ENCODE results near the gene SCAMP1.

Gene SCAMP1

DNA sequence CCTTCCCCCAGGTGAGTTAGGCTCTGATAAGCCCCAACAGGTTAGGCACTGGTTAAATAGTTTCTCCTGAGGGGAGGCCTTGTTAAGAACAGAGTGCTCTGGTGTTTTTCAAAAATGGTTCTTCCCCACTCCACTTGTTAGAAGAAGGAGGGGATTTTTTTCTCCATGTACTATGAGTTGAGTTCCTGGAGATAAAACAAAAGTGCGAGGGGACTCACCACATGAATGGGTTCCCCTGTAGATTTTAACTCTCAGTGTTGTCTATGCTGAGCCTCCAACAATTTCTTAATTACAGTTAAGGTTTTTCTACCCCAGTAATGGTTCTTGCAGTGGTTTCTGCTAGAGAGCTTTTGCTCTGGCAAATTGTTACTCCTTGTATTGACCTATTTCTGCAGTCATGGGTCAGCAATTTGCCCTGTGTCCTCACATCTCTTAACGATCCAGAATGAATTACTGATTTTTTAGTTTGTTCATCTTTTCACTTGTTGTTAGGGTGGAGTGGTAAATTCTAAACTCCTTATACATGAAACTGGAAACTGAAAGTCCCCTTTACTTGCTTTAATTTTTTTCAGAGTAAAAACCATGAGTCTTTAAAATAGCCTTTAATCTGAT is 44.4 kb downstream of the SCAMP1 start:
- no peak overlapping the region for H3K4me3 ChIP-seq (ENCODE audit: low read length)
- H3K4me1 ChIP-seq (ENCODE audit: insufficient read depth, low read length), result peaks cover 3% of the 10 kb centered on the region; the same call in 1 of the 2 replicates
- H3K36me3 ChIP-seq (ENCODE audit: insufficient read depth, low read depth, low read length), result no peaks in the 10 kb centered on the region
- no peaks in the 10 kb centered on the region for H3K27me3 ChIP-seq (ENCODE audit: insufficient read depth, low read length)
- H3K27ac ChIP-seq (ENCODE audit: low read length), result no peak overlapping the region
- no peak overlapping the region for H3K9ac ChIP-seq (ENCODE audit: low read depth, low read length)
- H3K9me3 ChIP-seq (ENCODE audit: insufficient read depth, low read depth, low read length), result no peaks in the 10 kb centered on the region

DNA sequence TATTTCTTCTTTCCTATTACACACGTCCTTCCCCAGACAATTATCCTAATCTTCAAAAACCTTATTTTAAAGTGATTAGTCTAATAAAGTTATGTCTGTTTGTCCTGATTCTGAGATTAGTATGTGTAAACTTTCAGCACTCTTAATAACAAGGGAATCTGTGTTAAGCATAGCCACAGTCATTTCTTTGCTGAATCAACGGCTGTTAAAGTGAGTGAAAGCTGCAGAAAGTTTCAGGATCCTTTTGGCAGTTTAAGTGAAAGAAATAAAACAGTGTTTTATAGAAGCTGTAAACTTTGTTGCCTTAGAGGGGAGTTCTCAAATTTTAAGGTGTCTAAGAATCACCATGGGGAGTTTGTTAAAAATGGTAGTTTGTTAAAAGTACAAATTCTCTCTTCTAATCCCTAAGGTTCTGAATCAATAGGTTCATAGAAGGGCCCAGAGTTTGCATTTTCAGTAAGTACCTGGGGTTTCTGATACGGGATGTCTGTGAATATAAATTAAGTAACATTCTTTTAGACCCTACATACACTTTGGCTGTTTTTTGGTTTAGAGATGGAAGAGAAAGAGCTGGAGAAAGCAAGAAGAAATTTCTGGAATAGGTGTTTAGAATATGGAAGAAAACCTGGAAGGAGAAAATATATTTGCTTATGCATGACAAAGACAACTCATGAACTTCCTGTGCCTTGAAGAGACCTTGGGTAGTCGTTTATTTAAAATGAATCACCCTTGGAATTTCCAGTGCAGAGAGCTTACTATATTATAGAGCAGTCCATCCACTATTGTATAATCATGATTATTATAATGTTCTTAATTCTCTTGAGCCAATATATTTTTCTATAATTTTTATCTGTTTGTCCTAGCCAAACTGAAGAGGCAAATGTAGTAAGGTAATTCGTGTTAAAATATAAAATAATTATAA is 45.7 kb downstream of the SCAMP1 start:
- Histone ChIP-seq H3K27me3 (ENCODE audit: insufficient read depth, low read length) (no peaks in the 10 kb centered on the region), H3K4me1 (ENCODE audit: insufficient read depth, low read length) (peaks cover 3% of the 10 kb centered on the region; the same call in 1 of the 2 replicates), H3K9ac (ENCODE audit: low read depth, low read length) (no peak overlapping the region), H3K9me3 (ENCODE audit: insufficient read depth, low read depth, low read length) (no peaks in the 10 kb centered on the region), H3K27ac (ENCODE audit: low read length) (no peak overlapping the region), H3K4me3 (ENCODE audit: low read length) (no peak overlapping the region), H3K36me3 (ENCODE audit: insufficient read depth, low read depth, low read length) (no peaks in the 10 kb centered on the region)

DNA sequence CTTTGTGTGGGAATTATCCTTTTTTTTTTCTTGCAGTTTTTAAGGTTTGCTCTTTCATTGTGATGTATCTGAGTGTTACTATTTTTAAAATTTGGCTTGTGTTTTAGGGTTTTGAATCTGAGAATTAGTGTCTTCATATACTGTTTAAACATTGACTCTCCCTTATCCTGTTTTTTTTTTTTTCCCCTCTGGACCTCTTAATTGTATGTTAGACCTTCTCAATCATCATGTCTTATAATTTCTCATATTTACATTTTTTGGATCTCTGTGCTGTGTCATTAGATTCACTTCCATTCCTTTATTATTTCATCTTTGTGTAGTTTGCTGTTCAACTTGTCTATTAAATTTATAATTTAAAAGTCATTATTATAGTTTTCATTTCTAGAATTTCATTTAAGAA is 47.0 kb downstream of the SCAMP1 start:
- no peaks in the 10 kb centered on the region for H3K9me3 ChIP-seq (ENCODE audit: insufficient read depth, low read depth, low read length)
- H3K4me3 ChIP-seq (ENCODE audit: low read length), result no peak overlapping the region
- no peak overlapping the region for H3K9ac ChIP-seq (ENCODE audit: low read depth, low read length)
- H3K4me1 ChIP-seq (ENCODE audit: insufficient read depth, low read length), result peaks cover 3% of the 10 kb centered on the region; the same call in 1 of the 2 replicates
- no peak overlapping the region for H3K27ac ChIP-seq (ENCODE audit: low read length)
- H3K27me3 ChIP-seq (ENCODE audit: insufficient read depth, low read length), result no peaks in the 10 kb centered on the region
- no peaks in the 10 kb centered on the region for H3K36me3 ChIP-seq (ENCODE audit: insufficient read depth, low read depth, low read length)

DNA sequence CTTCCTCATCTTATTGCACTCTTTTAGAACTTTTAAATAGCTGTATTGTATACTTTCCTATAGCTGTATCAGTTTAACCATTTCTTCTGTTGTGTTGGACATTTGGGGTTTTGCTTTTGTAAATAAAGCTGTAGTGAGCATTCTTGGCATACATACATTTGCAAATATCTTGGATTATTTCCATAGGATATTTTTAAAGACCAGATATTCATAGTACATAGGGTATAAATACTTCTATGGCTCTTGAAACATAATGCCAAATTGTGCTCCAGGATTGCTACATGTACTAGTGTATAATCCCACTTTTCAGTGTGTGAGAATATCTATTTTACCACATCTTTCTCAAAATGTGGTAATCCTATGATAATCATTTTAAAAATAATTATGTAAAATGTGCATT is 51.2 kb downstream of the SCAMP1 start:
- no peak overlapping the region for H3K27ac ChIP-seq (ENCODE audit: low read length)
- H3K27me3 ChIP-seq (ENCODE audit: insufficient read depth, low read length), result no peaks in the 10 kb centered on the region
- no peak overlapping the region for H3K4me3 ChIP-seq (ENCODE audit: low read length)
- H3K9ac ChIP-seq (ENCODE audit: low read depth, low read length), result no peak overlapping the region
- no peaks in the 10 kb centered on the region; the same call in 1 of the 2 replicates for H3K4me1 ChIP-seq (ENCODE audit: insufficient read depth, low read length)
- peaks cover 1% of the 10 kb centered on the region; the same call in 1 of the 2 replicates for H3K36me3 ChIP-seq (ENCODE audit: insufficient read depth, low read depth, low read length)
- no peaks in the 10 kb centered on the region for H3K9me3 ChIP-seq (ENCODE audit: insufficient read depth, low read depth, low read length)

DNA sequence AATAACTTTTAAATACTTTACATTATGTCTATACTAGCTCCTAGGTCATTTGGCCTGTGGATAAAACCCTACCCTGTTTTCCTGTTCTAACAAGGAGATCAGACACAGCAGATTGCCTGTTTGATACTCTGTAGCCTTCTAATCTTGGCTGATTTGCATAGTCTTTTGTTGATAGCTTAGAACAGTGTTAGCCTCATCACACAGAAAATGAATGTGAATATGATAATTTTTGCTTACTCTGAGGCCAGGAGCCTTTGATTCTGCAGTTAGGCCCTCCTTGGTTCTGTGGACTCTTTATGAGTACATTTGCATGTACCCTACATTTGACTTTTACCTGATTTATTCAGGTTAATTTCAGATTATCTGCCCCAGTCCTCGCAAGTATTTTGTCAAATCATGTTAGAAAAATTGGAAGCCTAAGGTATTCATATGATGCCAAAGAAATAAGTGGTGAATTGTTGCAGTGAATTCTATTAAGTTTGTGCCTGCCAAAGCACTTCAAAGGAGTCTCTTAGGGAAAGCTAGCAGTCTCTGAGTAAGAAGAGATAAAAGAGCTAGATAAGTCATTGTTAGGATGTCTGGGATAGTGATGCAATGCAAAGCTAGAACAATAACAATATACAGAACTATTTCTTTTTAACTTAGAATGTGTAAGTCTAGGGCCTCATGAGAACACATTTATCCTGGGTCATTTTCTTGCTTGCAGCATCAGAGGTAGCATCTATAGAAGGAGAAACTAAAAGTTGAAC is 56.4 kb downstream of the SCAMP1 start:
- Histone ChIP-seq H3K4me1 (ENCODE audit: insufficient read depth, low read length) (peaks cover 4% of the 10 kb centered on the region; the same call in 1 of the 2 replicates), H3K4me3 (ENCODE audit: low read length) (no peak overlapping the region), H3K27me3 (ENCODE audit: insufficient read depth, low read length) (no peaks in the 10 kb centered on the region), H3K27ac (ENCODE audit: low read length) (no peak overlapping the region), H3K36me3 (ENCODE audit: insufficient read depth, low read depth, low read length) (peaks cover 22% of the 10 kb centered on the region), H3K9me3 (ENCODE audit: insufficient read depth, low read depth, low read length) (no peaks in the 10 kb centered on the region), H3K9ac (ENCODE audit: low read depth, low read length) (no peak overlapping the region)

DNA sequence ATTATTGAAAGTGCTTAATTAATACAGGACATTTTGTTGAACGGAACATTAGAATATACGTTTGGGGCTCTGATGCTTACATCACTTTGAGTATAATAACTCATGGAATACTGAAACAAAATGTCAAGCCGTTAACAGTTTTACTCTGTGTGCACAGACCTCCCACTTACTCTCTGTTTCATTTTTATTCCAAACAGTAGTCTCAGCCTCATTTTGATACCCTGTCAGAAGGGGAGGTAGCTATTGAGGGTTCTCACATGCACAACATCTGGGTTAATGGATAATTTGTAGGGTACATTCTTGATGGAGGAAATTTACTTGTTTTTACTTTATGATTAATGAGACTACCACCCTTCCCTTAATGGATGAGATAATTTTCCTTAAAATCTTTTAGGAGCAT is 59.0 kb downstream of the SCAMP1 start:
- Histone ChIP-seq H3K27me3 (ENCODE audit: insufficient read depth, low read length) (no peaks in the 10 kb centered on the region), H3K9me3 (ENCODE audit: insufficient read depth, low read depth, low read length) (no peaks in the 10 kb centered on the region), H3K4me3 (ENCODE audit: low read length) (no peak overlapping the region), H3K4me1 (ENCODE audit: insufficient read depth, low read length) (peaks cover 4% of the 10 kb centered on the region; the same call in 1 of the 2 replicates), H3K36me3 (ENCODE audit: insufficient read depth, low read depth, low read length) (peaks cover 22% of the 10 kb centered on the region), H3K9ac (ENCODE audit: low read depth, low read length) (no peak overlapping the region), H3K27ac (ENCODE audit: low read length) (no peak overlapping the region)

DNA sequence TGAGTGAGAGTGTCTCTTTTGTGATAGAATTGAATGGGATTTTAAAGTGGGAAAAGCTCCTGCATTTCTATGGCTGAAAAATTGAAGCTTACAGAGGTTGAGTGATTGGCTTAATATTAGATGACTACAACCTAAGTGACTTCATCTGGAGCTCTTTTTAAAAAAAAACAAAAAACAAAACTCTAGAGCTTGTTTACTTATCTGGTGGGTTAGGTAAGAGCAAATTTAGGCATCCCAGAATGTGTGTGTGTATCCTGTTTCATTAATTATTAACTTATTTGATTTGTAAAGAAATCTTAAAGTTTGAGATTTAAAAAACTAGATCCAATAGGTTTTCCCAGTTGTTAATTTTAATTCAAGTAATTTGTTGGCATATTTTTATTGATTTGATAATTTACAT is 60.1 kb downstream of the SCAMP1 start:
- Histone ChIP-seq H3K9ac (ENCODE audit: low read depth, low read length) (no peak overlapping the region), H3K4me3 (ENCODE audit: low read length) (no peak overlapping the region), H3K27me3 (ENCODE audit: insufficient read depth, low read length) (no peaks in the 10 kb centered on the region), H3K4me1 (ENCODE audit: insufficient read depth, low read length) (peaks cover 4% of the 10 kb centered on the region; the same call in 1 of the 2 replicates), H3K9me3 (ENCODE audit: insufficient read depth, low read depth, low read length) (no peaks in the 10 kb centered on the region), H3K27ac (ENCODE audit: low read length) (no peak overlapping the region), H3K36me3 (ENCODE audit: insufficient read depth, low read depth, low read length) (peaks cover 22% of the 10 kb centered on the region)

DNA sequence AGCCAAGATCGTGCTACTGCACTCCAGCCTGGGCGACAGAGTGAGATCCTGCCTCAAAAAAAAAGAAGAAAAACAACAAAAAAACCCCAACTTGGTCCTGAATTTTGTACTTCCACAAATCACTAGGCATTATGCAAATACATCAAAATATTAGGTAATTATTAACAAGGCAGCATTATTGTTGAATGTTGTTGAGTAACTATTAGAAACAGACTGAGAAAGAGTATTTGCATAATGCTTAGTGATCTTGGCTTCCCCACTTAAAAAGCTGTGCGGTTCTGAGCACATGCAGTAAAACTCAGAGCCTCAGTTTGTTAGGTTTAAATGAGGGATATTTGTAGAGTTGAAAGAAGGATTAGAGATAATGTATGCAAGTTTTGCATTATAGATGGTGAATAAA is 64.2 kb downstream of the SCAMP1 start:
- H3K4me3 ChIP-seq (ENCODE audit: low read length), result no peak overlapping the region
- no peaks in the 10 kb centered on the region for H3K27me3 ChIP-seq (ENCODE audit: insufficient read depth, low read length)
- no peak overlapping the region for H3K9ac ChIP-seq (ENCODE audit: low read depth, low read length)
- no peak overlapping the region for H3K27ac ChIP-seq (ENCODE audit: low read length)
- no peaks in the 10 kb centered on the region for H3K4me1 ChIP-seq (ENCODE audit: insufficient read depth, low read length)
- peaks cover 7% of the 10 kb centered on the region; the same call in 1 of the 2 replicates for H3K36me3 ChIP-seq (ENCODE audit: insufficient read depth, low read depth, low read length)
- H3K9me3 ChIP-seq (ENCODE audit: insufficient read depth, low read depth, low read length), result no peaks in the 10 kb centered on the region

DNA sequence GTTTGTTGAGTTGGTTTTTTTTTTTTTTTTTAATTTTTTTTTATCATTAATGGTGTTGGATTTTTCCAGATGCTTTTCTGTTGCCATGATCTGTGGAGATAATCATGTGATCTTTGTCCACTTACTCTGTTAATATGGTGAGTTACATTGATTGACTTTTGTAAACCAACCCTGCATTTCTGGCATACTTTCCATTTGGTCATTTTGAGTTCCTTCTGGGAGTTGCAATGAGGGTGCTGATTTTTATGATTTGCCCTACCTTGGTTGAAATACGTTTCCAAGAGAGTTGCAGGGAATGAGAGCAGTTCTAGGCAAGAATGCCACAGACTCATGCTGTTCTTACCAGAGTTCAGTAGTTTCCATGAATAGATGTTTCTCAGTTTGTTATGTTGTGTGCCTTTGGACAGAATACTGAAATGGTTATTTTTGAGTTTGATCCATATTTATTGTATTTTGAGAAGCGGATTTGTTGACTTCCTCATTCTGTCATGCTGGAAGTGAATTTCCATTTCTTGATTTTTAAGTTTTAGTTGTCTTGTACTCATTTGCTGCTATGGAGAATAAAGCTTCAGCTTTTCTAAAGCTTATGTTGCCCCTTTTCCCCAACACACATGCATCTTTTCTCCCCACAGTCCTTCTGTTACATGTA is 69.0 kb downstream of the SCAMP1 start:
- no peak overlapping the region for H3K4me3 ChIP-seq (ENCODE audit: low read length)
- H3K4me1 ChIP-seq (ENCODE audit: insufficient read depth, low read length), result no peaks in the 10 kb centered on the region
- no peaks in the 10 kb centered on the region for H3K36me3 ChIP-seq (ENCODE audit: insufficient read depth, low read depth, low read length)
- H3K9me3 ChIP-seq (ENCODE audit: insufficient read depth, low read depth, low read length), result no peaks in the 10 kb centered on the region
- no peak overlapping the region for H3K9ac ChIP-seq (ENCODE audit: low read depth, low read length)
- no peaks in the 10 kb centered on the region for H3K27me3 ChIP-seq (ENCODE audit: insufficient read depth, low read length)
- no peak overlapping the region for H3K27ac ChIP-seq (ENCODE audit: low read length)

DNA sequence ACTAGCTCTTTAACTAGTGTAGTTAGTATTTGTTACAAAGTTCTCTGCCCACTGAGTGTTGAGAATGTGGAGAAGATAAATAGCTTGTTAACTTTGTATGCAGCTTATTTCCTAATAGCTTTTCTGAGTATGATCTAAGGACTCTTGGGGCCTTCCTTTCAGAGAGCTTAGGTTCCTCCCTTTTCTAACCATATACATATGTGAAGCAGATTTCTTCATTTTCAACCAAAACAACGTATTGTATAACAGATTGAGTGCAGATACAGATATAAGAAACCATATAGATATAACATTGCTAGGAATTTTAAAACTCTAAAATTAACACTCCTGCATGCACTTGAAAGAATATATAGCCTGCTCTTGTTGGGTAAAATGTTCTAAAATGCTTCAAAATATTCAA is 70.4 kb downstream of the SCAMP1 start:
- no peak overlapping the region for H3K27ac ChIP-seq (ENCODE audit: low read length)
- H3K4me1 ChIP-seq (ENCODE audit: insufficient read depth, low read length), result no peaks in the 10 kb centered on the region
- H3K9me3 ChIP-seq (ENCODE audit: insufficient read depth, low read depth, low read length), result no peaks in the 10 kb centered on the region
- H3K4me3 ChIP-seq (ENCODE audit: low read length), result no peak overlapping the region
- no peaks in the 10 kb centered on the region for H3K36me3 ChIP-seq (ENCODE audit: insufficient read depth, low read depth, low read length)
- H3K9ac ChIP-seq (ENCODE audit: low read depth, low read length), result no peak overlapping the region
- no peaks in the 10 kb centered on the region for H3K27me3 ChIP-seq (ENCODE audit: insufficient read depth, low read length)

DNA sequence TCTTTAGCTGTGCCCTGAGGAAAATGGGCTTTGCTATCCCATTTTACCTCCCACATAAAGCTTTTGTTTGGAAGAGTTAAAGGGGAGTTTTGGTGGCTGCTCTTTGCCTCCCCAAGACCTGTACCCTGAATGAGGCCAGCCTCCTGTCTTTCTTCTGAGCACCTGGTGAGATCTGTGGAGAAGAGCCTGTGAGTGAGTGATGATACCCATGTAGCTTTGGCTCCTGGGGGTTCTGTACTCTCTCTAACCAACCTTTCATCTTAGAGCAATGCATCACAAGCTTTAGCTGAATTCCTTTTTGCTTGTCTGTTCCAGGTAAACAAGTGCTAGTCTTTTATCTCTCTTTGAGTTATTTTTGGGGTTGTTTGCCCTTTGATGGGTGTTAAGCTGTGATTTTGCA is 73.6 kb downstream of the SCAMP1 start:
- Histone ChIP-seq H3K27me3 (ENCODE audit: insufficient read depth, low read length) (no peaks in the 10 kb centered on the region), H3K36me3 (ENCODE audit: insufficient read depth, low read depth, low read length) (no peaks in the 10 kb centered on the region), H3K4me3 (ENCODE audit: low read length) (no peak overlapping the region), H3K27ac (ENCODE audit: low read length) (no peak overlapping the region), H3K9ac (ENCODE audit: low read depth, low read length) (no peak overlapping the region), H3K9me3 (ENCODE audit: insufficient read depth, low read depth, low read length) (no peaks in the 10 kb centered on the region), H3K4me1 (ENCODE audit: insufficient read depth, low read length) (no peaks in the 10 kb centered on the region)
